K562 (cell line): ENCODE results near the gene NAV2. TPM values are rescaled to one million over a fixed set of nuclear protein-coding genes. Genes with fewer than 3 reads are reported as not detected.

Experiments
- ATAC-seq: fragments of 200-7000 bp; cut with Tn5 transposase; 3 replicates; pipeline ENCODE4 v1.9.1; 2020; ENCODE audit warnings: moderate library complexity
- BruUV-seq: library from RNA; stranded (reverse); fragments of 400-500 nt; replicated peaks from 2 replicates; lab custom pipeline; 2021; lab: Mats Ljungman, UMichigan
- CTCF ChIA-PET: fragments of 300-600 bp; formaldehyde crosslinking; extraction: SDS; loops from one replicate; lab custom pipeline; 2021; ENCODE audit warnings: low intra/inter-chr PET ratio; lab: Yijun Ruan, JAX
- POLR2A ChIA-PET: fragments of 300-600, 350-650 bp; sonication (Branson Sonifier 250); formaldehyde crosslinking; extraction: SDS; loops from one replicate; lab custom pipeline; 2021; ENCODE audit warnings: antibody characterized with exemption, inconsistent platforms; lab: Yijun Ruan, JAX
- DNase-seq, 4 experiments: peaks; one replicate each; pipeline versions ENCODE4 v3.0.0 to v3.0.0-alpha.2; 2011 to 2018; ENCODE audit warnings: low spot score in 3 of 4, mixed read lengths in 3 of 4; ENCODE audit errors: extremely low read depth in 1 of 4
- FAIRE-seq: peaks from 2 replicates; lab custom pipeline; 2011; peaks lifted over from hg19 to GRCh38; lab: Jason Lieb, UNC
- H2AFZ ChIP-seq: 2 replicates; pipeline ENCODE4 v1.6.0; 2011; ENCODE audit warnings: low read depth, low read length, control low read depth, inconsistent platforms
- H3K27ac ChIP-seq: fragments of 200-600 bp; 3 replicates; pipeline ENCODE4 v1.8.0; 2011; ENCODE audit warnings: low read depth, mild to moderate bottlenecking, control low read depth, inconsistent platforms, low read length, moderate library complexity, mixed read lengths; ENCODE audit errors: extremely low read depth
- H3K27me3 ChIP-seq, 2 experiments: fragments of 300-600 bp in 1 of 2; 2 replicates in 1 of 2; 3 replicates in 1 of 2; pipeline versions ENCODE4 v1.6.0 to v1.8.0; 2011; ENCODE audit warnings: inconsistent platforms in 2 of 2, low read length in 2 of 2, mild to moderate bottlenecking in 1 of 2, mixed read lengths in 1 of 2, moderate library complexity in 1 of 2; ENCODE audit not compliant: control insufficient read depth in 2 of 2, insufficient read depth in 2 of 2
- H3K36me3 ChIP-seq: fragments of 300-600 bp; 3 replicates; pipeline ENCODE4 v1.8.0; 2011; ENCODE audit warnings: mild to moderate bottlenecking, low read length, inconsistent platforms; ENCODE audit not compliant: control insufficient read depth, insufficient read depth
- H3K4me1 ChIP-seq, 2 experiments: fragments of 200-600 bp in 1 of 2; replicated peaks in 1 of 2; 2 replicates in 1 of 2; 3 replicates in 1 of 2; pipeline versions ENCODE4 v1.5.1 to v1.8.0; 2011; ENCODE audit warnings: inconsistent platforms in 2 of 2, low read length in 2 of 2, mild to moderate bottlenecking in 1 of 2, mixed read lengths in 1 of 2, moderate library complexity in 1 of 2; ENCODE audit not compliant: control insufficient read depth in 2 of 2, insufficient read depth in 2 of 2
- H3K4me2 ChIP-seq: 2 replicates; pipeline ENCODE4 v1.6.1; 2011; ENCODE audit warnings: low read length, control low read depth, inconsistent platforms, mixed read lengths; ENCODE audit not compliant: insufficient read depth
- H3K4me3 ChIP-seq: fragments of 200-600 bp; sonication (generic), shearing (Covaris generic); 2 replicates; pipeline ENCODE4 v1.5.1; 2016; ENCODE audit warnings: control low read depth, inconsistent platforms
- H3K79me2 ChIP-seq: fragments of 200-600 bp; 3 replicates; pipeline ENCODE4 v1.8.0; 2011; ENCODE audit warnings: low read length, inconsistent platforms; ENCODE audit not compliant: control insufficient read depth, insufficient read depth
- H3K9ac ChIP-seq, 2 experiments: 2 replicates each; pipeline versions ENCODE4 v1.6.0 to v1.6.1; 2011; ENCODE audit warnings: low read depth in 2 of 2, low read length in 2 of 2, control low read depth in 1 of 2, inconsistent platforms in 1 of 2, mild to moderate bottlenecking in 1 of 2, mixed read lengths in 1 of 2; ENCODE audit not compliant: insufficient read depth in 1 of 2
- H3K9me1 ChIP-seq: one replicate; pipeline ENCODE4 v1.6.0; 2011; ENCODE audit warnings: inconsistent platforms, mild to moderate bottlenecking, low read length, moderate library complexity; ENCODE audit not compliant: control insufficient read depth, insufficient read depth
- H3K9me3 ChIP-seq: replicated peaks from 2 replicates; pipeline ENCODE4 v1.5.1; 2011; ENCODE audit warnings: low read depth, low read length, inconsistent platforms; ENCODE audit not compliant: control insufficient read depth, insufficient read depth
- H4K20me1 ChIP-seq: replicated peaks from 2 replicates; pipeline ENCODE4 v1.6.1; 2011; ENCODE audit warnings: low read length, inconsistent platforms, mixed read lengths; ENCODE audit not compliant: control insufficient read depth, insufficient read depth
- ELK3 ChIP-seq: fragments of 450-650 bp; formaldehyde crosslinking; IDR thresholded peaks from 2 replicates; pipeline ENCODE4 v1.4.0; 2020; ENCODE audit warnings: mild to moderate bottlenecking
- FOXK2 ChIP-seq, 2 experiments: fragments of 450-650 bp; IDR thresholded peaks in 1 of 2; conservative IDR thresholded peaks in 1 of 2; 2 replicates each; pipeline ENCODE4 v1.6.1; 2016; ENCODE audit warnings: low read depth in 2 of 2, mild to moderate bottlenecking in 1 of 2
- HDGF ChIP-seq: fragments of 450-650 bp; IDR thresholded peaks from 2 replicates; pipeline ENCODE4 v1.6.1; 2016
- PCBP2 ChIP-seq: fragments of 200-400 bp; formaldehyde crosslinking; IDR thresholded peaks from 2 replicates; pipeline ENCODE4 v1.6.1; 2018; ENCODE audit warnings: low read length, low read depth, mild to moderate bottlenecking, moderate library complexity; ENCODE audit not compliant: poor library complexity, severe bottlenecking
- POLR2B ChIP-seq: fragments of 450-650 bp; IDR thresholded peaks from 2 replicates; pipeline ENCODE4 v1.6.1; 2018; ENCODE audit warnings: low read depth; ENCODE audit not compliant: partially characterized antibody
- RAD51 ChIP-seq: fragments of 450-650 bp; IDR thresholded peaks from 2 replicates; pipeline ENCODE4 v1.7.1; 2016; ENCODE audit warnings: low read depth, mild to moderate bottlenecking, borderline replicate concordance
- RBM17 ChIP-seq: fragments of 200-400 bp; formaldehyde crosslinking; IDR thresholded peaks from 2 replicates; pipeline ENCODE4 v1.6.1; 2017; ENCODE audit warnings: low read depth, mild to moderate bottlenecking, low read length, borderline replicate concordance
- RNF2 ChIP-seq: sonication (generic); IDR thresholded peaks from 2 replicates; pipeline ENCODE4 v1.6.1; 2016
- SMAD3 ChIP-seq: fragments of 450-650 bp; formaldehyde crosslinking; conservative IDR thresholded peaks from 2 replicates; pipeline ENCODE4 v1.4.0; 2020; ENCODE audit warnings: mild to moderate bottlenecking
- TSHZ1 ChIP-seq: fragments of 250-450 bp; sonication (Bioruptor Pico); IDR thresholded peaks from 2 replicates; pipeline ENCODE4 v1.4.0; 2020; ENCODE audit warnings: mild to moderate bottlenecking, moderate library complexity
- ZBED1 ChIP-seq: IDR thresholded peaks from 2 replicates; pipeline ENCODE4 v1.6.1; 2014
- ZBTB17 ChIP-seq: fragments of 450-650 bp; formaldehyde crosslinking; IDR thresholded peaks from 2 replicates; pipeline ENCODE4 v1.4.0; 2020; ENCODE audit warnings: mild to moderate bottlenecking
- WGBS: fragments of 100-300 bp; shearing (Covaris generic); methylation state at CpG from one replicate; pipeline ENCODE4 v1.1.6; 2016; ENCODE audit warnings: low coverage, mixed read lengths; ENCODE audit not compliant: insufficient coverage; ENCODE audit errors: missing lambda C conversion rate; 5-methylcytosine and 5-hydroxymethylcytosine counted together
- in situ Hi-C: fragments of 300-500 bp; cut with MboI; formaldehyde crosslinking; loops from 4 replicates; pipeline ENCODE4 v1.15.0; 2018; ENCODE audit warnings: inconsistent platforms, mixed read lengths
- intact Hi-C: fragments of 100-400 bp; cut with micrococcal nuclease; formaldehyde crosslinking; loops from 2 replicates; pipeline ENCODE4 v1.14.2; 2022
- polyA plus RNA-seq, 8 experiments: library from polyadenylated mRNA; depleted of rRNA in 4 of 8; stranded (reverse) in 5 of 8; unstranded in 3 of 8; fragments of >200 nt; fragmentation: Nextera tagmentation in 2 of 8; fragmentation: Illumina TruSeq in 1 of 8; extraction: Ambion mirVana in 2 of 8; extraction: Trizol in 1 of 8; gene quantifications; 2 replicates each; pipeline versions ENCODE4 v1.2.1 to v1.2.3, GENCODE V29; 2011 to 2014; ENCODE audit warnings: inconsistent platforms in 1 of 8, missing spikeins in 1 of 8
- total RNA-seq, 7 experiments: library from RNA; depleted of rRNA in 6 of 7; stranded (reverse); fragments of >200 nt in 6 of 7; fragmentation: Illumina TruSeq in 2 of 7; extraction: Trizol in 2 of 7; gene quantifications; 2 replicates each; pipeline versions ENCODE4 v1.2.1 to v1.2.3, GENCODE V29; 2011 to 2021; ENCODE audit warnings: low replicate concordance in 1 of 7

NAV2 gene
- total and polyA plus RNA-seq, 9 of the 15 experiments (the other 6 are each of a cell fraction or from before 2014, with no cell fraction given), result 0.03 to 0.35 (median 0.05) TPM

GRCh38 chr11:19892387-19892786 is 179.8 kb downstream of the NAV2 start:
- Histone ChIP-seq H3K27ac (no peak overlapping the region), H3K79me2 (no peaks in the 10 kb centered on the region), H3K36me3 (no peaks in the 10 kb centered on the region), H3K9me1 (no peaks in the 10 kb centered on the region), H3K4me2 (no peak overlapping the region), H3K4me3 (no peak overlapping the region), H3K4me1 (no peaks in the 10 kb centered on the region), H3K9ac (no peak overlapping the region), H4K20me1 (no peaks in the 10 kb centered on the region), H3K9me3 (no peaks in the 10 kb centered on the region), H2AFZ (no peak overlapping the region), H3K27me3 (peaks cover 5 to 30% of the 10 kb centered on the region in 2 experiments; a peak in 2 of 5 replicates)
- CTCF ChIA-PET, result interaction anchor here (0.6 kb wide), 1 partner anchor 203 kb away, joined by 3 read pairs; no protein-coding TSS in a partner anchor
- no peak for TF ChIP-seq POLR2B
- no peak for TF ChIP-seq RBM17
- TF ChIP-seq ZBTB17 (CRISPR knock-in tag), result no peak
- no peak for TF ChIP-seq TSHZ1 (CRISPR knock-in tag)
- TF ChIP-seq ZBED1, result no peak
- no peak for TF ChIP-seq PCBP2
- TF ChIP-seq RNF2, result no peak
- no peak for TF ChIP-seq HDGF
- no peak for TF ChIP-seq FOXK2 (conservative IDR thresholded peaks at IDR 0.05 in 1 of 2, IDR thresholded peaks at IDR 0.05 in 1 of 2; ENCODE audit: low read depth in 2 of 2)
- no peak for TF ChIP-seq ELK3
- no peak for TF ChIP-seq RAD51
- no peak for TF ChIP-seq SMAD3
- intact Hi-C loops, result no loop called here
- DNase-seq (no peak), ATAC-seq (no peak), FAIRE-seq (no peak)
- POLR2A ChIA-PET, result no interaction called here
- no TSS peak for BruUV-seq
- in situ Hi-C loops, result loop anchor here (25.0 kb wide), 1 partner anchor 580 kb away; no protein-coding TSS in a partner anchor
- 0% methylated on average over 11 of the region's 11 CpGs for WGBS
